HG02759 (cell line): ENCODE data around the gene SOX1.

Source experiments
- ATAC-seq: cut with Tn5 transposase; IDR thresholded peaks from one replicate; pipeline ENCODE4 v1.9.1; 2021; ENCODE audit warnings: mild to moderate bottlenecking, moderate library complexity; ENCODE audit not compliant: unreplicated experiment

Gene SOX1

DNA sequence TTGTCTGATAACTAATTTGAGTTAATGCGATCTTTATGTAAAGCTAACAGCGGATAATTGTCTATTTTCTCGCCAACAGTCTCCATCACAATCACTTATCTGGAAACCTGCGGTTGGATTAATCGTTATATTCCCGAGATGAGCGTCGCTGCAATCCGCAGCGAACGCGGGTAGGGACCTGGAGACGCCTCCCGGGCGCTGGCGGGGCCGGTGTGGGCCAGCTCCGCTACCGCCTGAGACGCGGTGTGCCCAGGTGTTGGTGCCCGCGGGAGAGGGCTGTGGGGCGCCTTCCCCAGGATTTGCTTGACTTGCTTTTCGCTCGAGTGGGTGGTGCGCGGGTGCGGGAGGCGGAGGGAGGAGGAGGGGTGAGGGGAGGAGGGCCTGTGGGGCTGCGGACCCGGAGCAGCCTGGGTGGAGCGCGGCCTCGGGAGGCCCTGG is 38.3 kb downstream of the SOX1 start:
- no peak for ATAC-seq

DNA sequence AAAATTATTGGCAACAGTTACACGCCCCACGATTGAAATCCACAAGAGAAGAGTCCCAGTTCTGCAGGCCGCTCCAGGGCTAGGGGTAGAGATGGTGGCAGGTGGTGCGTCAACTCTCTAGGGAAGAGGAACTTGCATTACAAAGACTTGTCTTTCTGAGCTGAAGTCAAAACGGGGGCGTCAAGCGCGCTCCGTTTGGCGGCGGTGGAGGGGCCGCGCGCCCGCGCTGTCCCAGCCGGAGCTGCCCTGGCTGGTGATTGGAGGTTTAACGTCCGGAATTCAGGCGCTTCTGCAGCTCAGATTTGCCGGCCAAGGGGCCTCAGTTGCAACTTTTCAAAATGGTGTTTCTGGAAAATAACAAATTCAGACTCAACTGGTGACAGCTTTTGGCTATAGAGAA is 38.9 kb downstream of the SOX1 start:
- ATAC-seq = no peak

DNA sequence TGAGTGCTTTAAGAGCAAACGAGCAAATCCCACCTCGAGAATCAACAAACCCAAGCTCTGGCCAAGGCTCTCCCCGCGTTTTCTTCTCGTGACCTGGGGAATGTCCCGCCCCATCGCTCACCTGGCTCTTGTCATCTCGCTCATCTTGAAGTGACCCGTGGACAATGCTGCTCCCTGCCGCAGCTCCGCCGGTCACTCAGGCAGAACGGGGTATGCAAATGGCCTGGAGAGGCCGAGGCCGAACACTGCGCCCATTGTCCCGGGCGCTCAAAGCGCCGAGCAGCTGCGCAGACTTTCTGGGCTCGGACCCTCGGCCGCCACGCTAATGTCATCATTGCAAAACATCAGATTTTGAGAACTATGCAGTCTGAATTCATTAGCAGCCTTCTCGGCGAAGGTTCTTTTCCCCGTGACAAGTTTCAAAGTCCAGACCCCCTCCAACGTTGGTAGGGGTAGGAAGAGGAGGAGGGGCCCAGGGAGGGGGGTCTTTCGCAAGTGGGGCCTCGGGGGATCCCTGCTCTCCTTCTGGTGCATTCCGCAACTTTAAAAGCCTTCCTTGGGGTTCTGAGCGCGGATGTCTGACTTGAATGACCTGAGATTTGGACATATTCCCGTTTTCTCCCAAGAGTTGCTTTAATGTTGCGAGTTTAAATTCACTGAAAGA is 39.7 kb downstream of the SOX1 start:
- ATAC-seq = no peak

DNA sequence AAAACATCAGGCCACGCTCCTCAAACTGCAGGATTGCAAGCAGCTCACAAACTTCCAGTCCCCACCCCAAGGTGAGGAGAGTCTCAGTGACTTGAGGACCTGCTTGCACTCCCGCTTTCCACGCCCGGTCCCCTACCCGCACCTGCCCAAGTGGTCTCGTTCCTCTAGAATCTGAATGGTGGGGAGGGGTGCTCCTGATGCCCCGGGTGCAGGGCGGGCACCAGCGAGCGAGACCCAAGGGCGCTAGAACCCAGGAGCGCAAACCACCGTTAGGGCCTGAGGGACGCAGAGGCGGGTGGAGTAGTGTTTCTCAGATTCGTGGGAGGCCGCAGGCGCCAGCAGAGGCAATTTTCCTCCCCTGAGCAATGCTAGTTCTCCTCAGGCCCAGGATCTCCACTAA is 40.3 kb downstream of the SOX1 start:
- ATAC-seq = no peak

DNA sequence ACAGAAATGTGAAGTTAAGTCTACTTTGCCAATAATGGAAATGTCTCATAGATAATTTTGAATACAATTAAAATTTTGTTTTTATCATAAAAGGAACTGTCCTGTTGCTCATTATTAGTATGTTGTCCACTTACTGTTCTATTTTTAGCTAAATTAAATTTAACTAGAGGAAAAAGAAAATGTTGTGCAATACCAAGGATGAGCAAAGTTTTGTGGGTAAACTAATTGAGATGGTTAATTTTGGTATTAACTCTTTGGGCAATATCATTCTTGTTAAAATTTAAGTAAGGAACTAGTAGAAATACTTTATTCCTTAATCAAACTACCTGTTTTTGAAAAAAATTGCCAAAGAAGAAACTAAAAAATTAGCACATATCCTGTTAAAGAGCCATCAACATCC is 43.5 kb downstream of the SOX1 start:
- no peak for ATAC-seq

DNA sequence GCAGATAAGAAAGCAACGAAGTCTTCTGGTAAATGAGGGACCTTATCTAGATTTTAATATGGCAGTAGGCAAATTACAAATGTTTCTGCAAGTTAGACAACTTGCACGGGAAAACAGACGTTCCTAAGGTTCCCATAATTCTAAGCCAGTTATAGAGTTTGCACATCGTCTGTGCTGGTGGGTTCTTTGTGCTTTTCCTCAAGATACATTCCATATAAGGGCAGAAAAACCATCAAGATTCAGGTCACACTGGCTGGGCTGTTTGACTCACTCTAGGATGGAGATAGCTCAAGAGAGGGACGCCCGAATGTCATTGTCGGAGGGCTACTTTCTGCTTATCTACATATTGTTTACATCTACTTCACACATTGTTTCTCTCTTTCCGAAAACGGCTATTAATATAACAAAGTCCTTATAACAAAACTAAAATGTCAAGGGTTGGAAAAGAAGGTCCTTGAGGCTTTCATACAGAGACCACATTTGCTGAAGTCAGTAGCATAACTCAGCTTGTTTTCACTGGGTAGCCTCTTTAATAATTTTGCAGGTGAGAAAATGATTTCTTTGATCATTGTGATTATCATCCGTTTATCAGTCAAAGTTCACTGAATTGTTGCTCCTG is 44.4 kb downstream of the SOX1 start:
- ATAC-seq = no peak

DNA sequence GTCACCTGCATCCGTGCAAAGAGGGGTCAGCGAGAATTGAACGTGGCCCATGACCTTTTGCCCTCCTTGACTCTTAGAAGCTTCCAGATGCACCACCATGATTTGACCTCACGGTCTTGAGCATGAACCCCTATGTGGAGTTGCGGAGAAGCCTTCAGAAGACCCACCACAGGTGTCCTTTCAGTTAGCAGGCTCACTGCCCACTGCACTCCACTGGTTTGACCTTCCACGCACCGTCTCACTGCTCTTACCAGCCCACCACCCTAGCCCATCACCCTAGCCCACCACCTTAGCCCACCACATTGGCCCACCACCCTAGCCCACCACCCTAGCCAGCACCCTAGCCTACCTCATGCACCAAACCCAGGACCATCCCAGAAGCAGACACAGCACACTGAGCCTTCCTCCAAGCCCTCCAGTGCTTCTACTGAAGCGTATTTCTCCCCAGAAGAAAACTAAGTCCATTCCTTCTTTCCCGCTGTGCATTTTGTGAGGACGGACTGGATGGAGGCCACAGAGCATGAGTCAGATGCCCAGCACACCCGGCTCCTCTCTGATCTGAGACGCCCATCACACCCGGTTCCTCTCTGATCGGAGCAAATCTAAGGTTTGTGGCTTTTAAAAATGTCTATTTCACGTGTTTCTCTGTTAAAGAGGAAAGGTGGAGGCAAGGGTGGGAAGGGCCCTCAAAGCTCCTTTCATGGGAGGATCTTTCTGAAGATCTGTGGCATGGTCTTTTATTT is 45.8 kb downstream of the SOX1 start:
- no peak for ATAC-seq

DNA sequence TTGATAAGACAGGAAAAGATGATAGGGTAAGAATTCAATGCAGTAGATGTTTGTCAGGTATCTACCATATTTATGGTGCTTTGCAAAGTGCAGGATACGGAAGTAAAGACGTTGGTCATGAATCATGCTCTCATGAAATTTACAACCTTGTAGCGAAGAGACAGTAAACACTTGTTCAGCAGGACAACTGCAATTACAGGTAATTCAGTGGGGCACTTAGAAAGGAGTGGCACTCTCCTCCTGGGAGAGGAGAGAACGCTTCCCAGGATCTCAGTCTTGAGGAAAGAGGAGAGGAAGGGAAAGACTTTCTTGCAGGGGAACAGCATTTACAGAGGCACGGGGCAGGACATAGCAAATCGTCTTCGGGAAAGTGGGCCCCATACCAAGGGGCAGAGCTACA is 46.4 kb downstream of the SOX1 start:
- no peak for ATAC-seq

DNA sequence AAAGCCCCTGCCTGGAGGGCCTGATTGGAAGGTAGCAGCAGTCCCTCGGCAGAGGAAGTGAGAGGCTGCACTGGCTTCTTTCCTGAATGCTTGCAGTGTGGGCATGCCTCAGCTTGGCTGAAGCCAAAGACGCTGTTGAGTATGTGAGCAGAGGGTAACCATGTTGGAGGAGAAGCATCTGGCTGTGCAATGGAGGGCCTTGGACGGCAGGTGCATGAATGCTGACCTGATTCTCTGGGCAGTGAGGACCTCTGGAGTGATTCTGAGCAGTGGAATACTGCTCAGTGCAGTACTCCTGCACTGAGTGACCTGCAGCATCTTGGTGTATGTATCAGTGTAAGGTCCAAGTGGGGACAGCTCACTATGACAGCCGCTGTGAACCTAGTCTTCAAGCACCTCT is 46.9 kb downstream of the SOX1 start:
- ATAC-seq = no peak

DNA sequence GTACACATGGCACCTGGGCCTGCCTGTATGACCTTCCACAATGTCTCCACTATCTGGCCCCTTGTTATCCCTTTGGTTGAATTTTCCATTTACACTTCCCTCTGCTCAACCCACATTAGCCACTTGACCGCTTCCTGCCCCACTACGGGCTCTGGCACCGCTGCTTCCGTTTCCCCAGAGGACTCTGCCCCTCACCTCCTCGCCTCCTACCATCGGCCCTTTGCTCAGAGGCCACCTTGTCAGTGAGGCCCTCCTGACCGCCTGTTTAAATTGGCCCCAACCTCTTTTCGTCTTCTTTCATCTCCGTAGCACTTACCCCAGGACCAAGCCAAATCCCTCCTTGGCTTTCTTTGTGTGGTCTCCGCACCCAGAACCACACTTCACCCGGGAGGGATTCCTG is 47.4 kb downstream of the SOX1 start:
- ATAC-seq = no peak

DNA sequence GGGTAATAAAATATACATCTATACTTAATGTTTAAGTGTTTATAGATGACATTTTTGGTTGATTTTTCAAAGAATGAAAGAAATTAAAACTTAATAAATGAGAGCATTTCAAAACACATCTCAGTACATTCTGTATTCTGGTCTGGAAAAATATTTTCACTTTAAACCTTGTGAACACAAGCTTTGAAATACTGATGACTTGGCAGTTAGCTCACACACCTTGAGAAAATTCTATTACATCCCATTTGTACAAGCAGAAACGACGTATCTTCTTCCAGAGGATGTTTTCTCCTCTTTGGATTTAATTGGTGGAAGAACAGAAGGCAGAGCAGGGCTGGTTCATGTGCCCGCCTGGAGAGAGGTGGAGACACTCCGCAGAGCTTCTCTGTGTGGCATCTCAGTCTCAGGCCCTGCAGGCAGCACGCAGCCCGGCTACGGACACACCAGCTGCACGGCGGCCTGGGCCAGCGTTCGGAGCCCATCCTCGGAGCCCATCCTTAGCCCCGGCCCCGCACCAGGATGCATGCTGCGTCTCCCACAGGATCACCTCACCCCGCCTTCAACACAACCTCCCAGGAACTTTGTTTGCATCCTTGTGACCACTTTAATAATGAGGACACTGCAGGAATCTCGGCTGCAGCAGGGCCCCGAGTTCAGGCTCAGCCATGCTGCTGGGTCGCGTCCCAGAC is 48.6 kb downstream of the SOX1 start:
- ATAC-seq = no peak

DNA sequence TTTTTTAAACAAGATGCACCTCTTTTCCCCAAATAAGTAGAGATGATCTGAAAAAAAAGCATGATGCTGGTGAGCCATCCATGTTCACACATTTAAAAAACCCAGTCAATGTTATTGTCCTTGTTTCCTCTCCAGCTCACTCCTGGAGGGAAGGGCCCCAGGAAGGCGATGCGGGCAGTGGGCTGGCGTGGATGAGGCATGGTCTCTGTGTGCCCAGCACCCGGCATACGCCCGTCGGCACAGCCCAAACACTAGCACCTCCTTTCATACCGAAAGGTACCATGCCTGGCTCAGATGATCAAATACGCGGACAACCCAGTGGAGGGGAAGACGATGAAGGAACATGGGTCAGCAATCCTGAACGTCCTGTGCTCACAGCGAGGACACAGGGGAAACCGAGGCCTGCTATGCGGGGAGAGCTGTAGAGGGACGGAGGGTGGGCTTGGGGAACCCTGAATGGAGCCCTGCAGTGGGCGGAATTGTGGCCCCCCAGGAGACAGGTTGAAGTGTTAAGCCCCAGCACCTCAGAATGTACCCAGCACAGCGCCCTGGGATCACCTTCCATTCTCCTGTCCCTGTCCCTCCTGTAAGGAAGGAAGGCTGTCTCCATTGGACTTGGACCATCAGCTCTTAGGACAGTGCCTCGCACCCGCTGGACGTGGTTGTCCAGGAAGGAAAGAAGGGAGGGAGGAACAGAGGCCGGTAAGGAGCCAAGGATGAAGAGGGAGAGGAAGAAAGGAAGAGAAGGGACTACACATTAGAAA is 49.4 kb downstream of the SOX1 start:
- no peak for ATAC-seq

DNA sequence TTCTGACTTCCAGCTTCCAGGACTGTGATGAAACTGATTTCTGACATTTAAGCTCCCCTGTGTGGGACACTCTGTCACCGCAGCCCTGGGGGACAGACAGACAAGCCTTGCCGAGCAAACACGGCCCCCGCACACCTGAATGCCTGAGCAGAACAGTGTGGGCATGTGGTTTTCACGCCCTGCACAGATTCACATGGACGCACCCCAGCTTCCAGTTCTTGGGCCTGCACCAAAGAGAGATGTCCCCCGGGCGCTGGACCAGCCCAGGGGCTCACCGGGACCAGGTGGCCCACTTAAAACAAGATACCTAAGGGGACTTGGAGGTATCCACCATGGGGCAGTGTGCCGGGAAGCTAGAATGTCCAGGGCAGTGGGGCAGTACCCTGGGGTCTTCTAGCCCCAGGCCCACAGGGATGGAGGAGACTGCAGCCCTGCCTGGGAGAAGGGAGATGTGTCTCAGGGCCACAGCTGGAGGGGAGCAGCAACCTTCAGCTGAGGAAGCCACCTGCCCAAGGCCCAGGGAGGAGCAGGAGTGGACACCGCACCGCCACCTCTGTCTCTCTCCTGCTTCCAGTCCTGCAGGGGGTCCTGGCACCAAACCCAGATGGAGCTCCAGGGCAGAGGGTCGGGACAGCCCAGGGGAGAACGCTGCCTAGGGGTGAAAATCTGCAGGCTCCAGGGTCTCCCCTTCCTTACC is 50.5 kb downstream of the SOX1 start:
- ATAC-seq = no peak

DNA sequence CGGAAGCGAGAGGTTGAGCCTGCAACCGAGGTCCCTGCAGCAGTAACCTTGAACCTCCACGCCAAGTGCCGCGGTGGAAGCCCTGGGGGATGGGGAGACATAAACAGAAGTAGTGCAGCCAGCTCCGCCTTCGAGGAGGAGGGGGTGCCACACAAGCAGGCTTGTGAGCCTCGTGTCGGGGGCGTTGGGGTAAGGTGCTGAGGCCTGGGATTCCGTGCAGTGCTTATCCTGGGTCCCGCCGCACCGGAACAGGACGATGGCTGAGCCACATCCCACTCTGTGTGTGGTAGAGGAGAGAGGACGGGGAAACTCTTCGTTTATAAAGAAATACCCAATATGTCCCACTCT is 51.0 kb downstream of the SOX1 start:
- ATAC-seq = no peak

DNA sequence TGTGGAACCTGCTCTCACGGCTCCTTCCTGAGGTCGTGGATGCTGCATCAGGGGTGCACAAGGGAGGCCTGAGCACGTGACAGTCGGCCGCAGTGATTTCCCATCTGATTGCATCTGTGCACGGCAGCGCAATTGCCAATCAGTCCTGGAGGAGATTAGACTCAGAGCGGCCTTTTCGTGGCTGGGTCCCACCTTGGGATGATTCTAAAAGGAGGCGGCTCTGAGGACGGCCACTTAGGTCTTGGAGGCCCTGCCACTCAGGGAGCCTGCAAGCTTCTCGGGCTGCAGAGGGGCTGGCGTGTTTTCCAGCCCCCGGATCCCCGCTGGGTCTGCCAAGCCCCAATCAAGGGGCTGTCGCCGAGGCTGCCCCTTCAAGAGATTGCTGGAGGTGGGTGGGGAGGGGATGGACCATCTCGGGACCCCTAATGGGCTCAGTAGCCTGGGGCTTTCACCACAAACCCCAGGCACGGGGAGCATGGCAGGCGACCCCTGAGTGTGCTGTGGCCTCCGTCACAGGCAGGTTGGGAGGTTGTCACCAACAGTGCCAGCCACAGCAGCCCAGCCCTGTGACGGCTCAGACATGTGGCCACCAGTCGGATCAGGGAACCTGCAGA is 51.6 kb downstream of the SOX1 start:
- no peak for ATAC-seq

DNA sequence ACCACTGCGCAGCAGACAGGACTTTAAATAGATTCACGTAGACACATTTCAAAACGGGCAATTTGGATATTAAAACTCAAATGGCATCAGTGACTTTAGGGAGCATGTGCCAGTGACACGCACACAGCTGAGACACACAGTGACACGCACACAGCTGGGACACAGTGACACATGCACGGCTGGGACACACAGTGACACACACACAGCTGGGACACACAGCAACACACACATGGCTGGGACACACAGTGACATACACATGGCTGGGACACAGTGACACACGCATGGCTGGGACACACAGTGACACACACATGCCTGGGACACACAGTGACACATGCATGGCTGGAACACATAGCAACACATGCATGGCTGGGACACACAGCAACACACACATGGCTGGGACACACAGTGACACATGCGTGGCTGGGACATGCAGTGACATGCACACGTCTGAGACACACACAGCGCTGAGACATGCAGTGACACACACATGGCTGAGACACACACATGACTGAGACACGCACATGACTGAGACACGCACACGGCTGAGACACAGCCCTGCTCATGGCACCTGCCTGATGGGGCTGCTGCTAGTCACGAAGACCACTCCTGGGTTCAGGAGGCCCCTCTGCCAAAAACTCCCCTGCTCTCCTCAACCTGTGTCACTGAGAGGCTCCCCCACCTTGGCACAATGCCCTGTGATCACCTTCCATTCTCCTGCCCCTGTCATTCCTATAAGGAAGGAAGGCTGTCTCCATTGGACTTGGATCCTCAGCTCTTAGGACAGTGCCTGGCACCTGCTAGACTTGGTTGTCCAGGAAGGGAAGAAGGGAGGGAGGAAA is 52.5 kb downstream of the SOX1 start:
- no peak for ATAC-seq

DNA sequence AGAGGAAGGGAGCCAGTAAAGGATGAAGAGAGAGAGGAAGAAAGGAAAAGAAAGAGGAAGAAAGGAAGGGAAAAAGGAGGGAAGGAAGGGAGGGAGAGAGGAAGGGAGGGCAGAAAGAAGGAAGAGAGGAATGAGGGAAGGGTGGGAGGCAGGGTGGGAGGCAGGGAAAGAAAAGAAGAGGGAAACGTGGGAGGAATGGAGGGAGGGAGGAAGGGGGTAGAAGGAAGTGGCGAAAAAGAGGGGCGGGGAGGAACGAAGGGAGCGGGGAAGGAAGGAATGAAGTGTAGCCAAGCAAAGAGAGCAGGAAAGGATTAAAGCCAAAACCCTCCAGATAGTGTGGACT is 53.1 kb downstream of the SOX1 start:
- no peak for ATAC-seq
